Subcutaneous abdominal adipose tissue (tissue), 5 donors: ENCODE data around the gene SKAP1.

Source experiments
- H3K27ac ChIP-seq: one replicate; pipeline ENCODE4 v1.7.0; 2013; ENCODE audit warnings: low read depth, mild to moderate bottlenecking, inconsistent platforms, low read length, moderate library complexity
- H3K27me3 ChIP-seq, 5 donors: one replicate each; pipeline ENCODE4 v1.7.0; 2013; ENCODE audit warnings: low read length in 5 of 5, inconsistent platforms in 1 of 5; ENCODE audit not compliant: control insufficient read depth in 5 of 5, insufficient read depth in 4 of 5
- H3K36me3 ChIP-seq, 5 donors: one replicate each; pipeline ENCODE4 v1.7.0; 2013; ENCODE audit warnings: low read length in 5 of 5; ENCODE audit not compliant: control insufficient read depth in 5 of 5, insufficient read depth in 5 of 5
- H3K4me1 ChIP-seq, 5 donors: one replicate each; pipeline ENCODE4 v1.7.0; 2013; ENCODE audit warnings: low read length in 5 of 5, mild to moderate bottlenecking in 3 of 5, moderate library complexity in 1 of 5; ENCODE audit not compliant: control insufficient read depth in 5 of 5, insufficient read depth in 5 of 5
- H3K4me3 ChIP-seq, 5 donors: one replicate each; pipeline ENCODE4 v1.7.0; 2013; ENCODE audit warnings: low read length in 5 of 5, low read depth in 1 of 5
- H3K9ac ChIP-seq, 5 donors: one replicate each; pipeline ENCODE4 v1.7.0; 2013; ENCODE audit warnings: low read length in 5 of 5, mild to moderate bottlenecking in 4 of 5, moderate library complexity in 3 of 5
- H3K9me3 ChIP-seq, 5 donors: one replicate each; pipeline ENCODE4 v1.7.0; 2013; ENCODE audit warnings: low read length in 5 of 5; ENCODE audit not compliant: control insufficient read depth in 5 of 5
- donor health status: healthy.
- donor health status: healthy.
- donor health status: healthy.
- donor health status: healthy.
- donor health status: healthy.

SKAP1 gene

GRCh38 chr17:48234922-48235321, 195.1 kb downstream of the SKAP1 start:
- Histone ChIP-seq H3K4me3 (no peak overlapping the region), H3K4me1 (peaks cover 0 to 3% (median under 1%) of the 10 kb centered on the region in 5 donors), H3K36me3 (no peaks in the 10 kb centered on the region), H3K9ac (no peak overlapping the region), H3K27ac (no peak overlapping the region), H3K9me3 (no peaks in the 10 kb centered on the region), H3K27me3 (peaks cover 0 to 6% (median 3%) of the 10 kb centered on the region in 5 donors)

GRCh38 chr17:48231995-48232959, 197.7 kb downstream of the SKAP1 start:
- H3K4me3 ChIP-seq: no peak overlapping the region
- H3K9me3 ChIP-seq: no peaks in the 10 kb centered on the region
- H3K4me1 ChIP-seq: no peaks in the 10 kb centered on the region
- no peak overlapping the region for H3K9ac ChIP-seq
- H3K27ac ChIP-seq: no peak overlapping the region
- peaks cover 0 to 11% (median 3%) of the 10 kb centered on the region in 5 donors for H3K27me3 ChIP-seq
- no peaks in the 10 kb centered on the region for H3K36me3 ChIP-seq

GRCh38 chr17:48229936-48230335, 200.1 kb downstream of the SKAP1 start:
- Histone ChIP-seq H3K36me3 (no peaks in the 10 kb centered on the region), H3K27me3 (peaks cover 0 to 11% (median 7%) of the 10 kb centered on the region in 5 donors), H3K9me3 (no peaks in the 10 kb centered on the region), H3K9ac (no peak overlapping the region), H3K4me1 (no peaks in the 10 kb centered on the region), H3K27ac (no peak overlapping the region), H3K4me3 (no peak overlapping the region)

GRCh38 chr17:48228720-48229119, 201.3 kb downstream of the SKAP1 start:
- Histone ChIP-seq H3K9ac (no peak overlapping the region), H3K27me3 (peaks cover 0 to 11% (median 7%) of the 10 kb centered on the region in 5 donors)

GRCh38 chr17:48225725-48226567, 204.1 kb downstream of the SKAP1 start:
- Histone ChIP-seq H3K36me3 (no peaks in the 10 kb centered on the region), H3K9ac (no peak overlapping the region), H3K4me3 (no peak overlapping the region), H3K27ac (no peak overlapping the region), H3K27me3 (peaks cover 0 to 8% (median 5%) of the 10 kb centered on the region in 5 donors), H3K9me3 (no peaks in the 10 kb centered on the region), H3K4me1 (no peaks in the 10 kb centered on the region)

More at GRCh38 chr17:48228720-48229119, 201.3 kb downstream of the SKAP1 start:
- Histone ChIP-seq H3K4me1 (no peaks in the 10 kb centered on the region), H3K27ac (no peak overlapping the region), H3K36me3 (no peaks in the 10 kb centered on the region), H3K4me3 (no peak overlapping the region), H3K9me3 (no peaks in the 10 kb centered on the region)

- H3K4me1 ChIP-seq: no peaks in the 10 kb centered on the region
- H3K9ac ChIP-seq: no peak overlapping the region
- H3K4me3 ChIP-seq: no peak overlapping the region
- H3K27ac ChIP-seq: no peak overlapping the region
- H3K27me3 ChIP-seq: peaks cover 0 to 8% (median 5%) of the 10 kb centered on the region in 5 donors
- no peaks in the 10 kb centered on the region for H3K36me3 ChIP-seq
- no peaks in the 10 kb centered on the region for H3K9me3 ChIP-seq
These were observed 206.1 kb downstream of the SKAP1 start for GRCh38 chr17:48223945-48224344.

GRCh38 chr17:48219617-48220016, 210.4 kb downstream of the SKAP1 start:
- Histone ChIP-seq H3K36me3 (no peaks in the 10 kb centered on the region), H3K4me1 (no peaks in the 10 kb centered on the region), H3K9ac (no peak overlapping the region), H3K4me3 (no peak overlapping the region), H3K9me3 (no peaks in the 10 kb centered on the region), H3K27ac (no peak overlapping the region), H3K27me3 (peaks cover 0 to 3% (median 0%) of the 10 kb centered on the region in 5 donors)

GRCh38 chr17:48215583-48216139, 214.4 kb downstream of the SKAP1 start:
- Histone ChIP-seq H3K4me3 (no peak overlapping the region), H3K4me1 (no peaks in the 10 kb centered on the region), H3K27ac (no peak overlapping the region), H3K9ac (no peak overlapping the region), H3K36me3 (no peaks in the 10 kb centered on the region), H3K9me3 (no peaks in the 10 kb centered on the region), H3K27me3 (no peaks in the 10 kb centered on the region)

GRCh38 chr17:48213797-48214196, 216.2 kb downstream of the SKAP1 start:
- Histone ChIP-seq H3K27ac (no peak overlapping the region), H3K4me1 (no peaks in the 10 kb centered on the region), H3K9me3 (no peaks in the 10 kb centered on the region), H3K4me3 (no peak overlapping the region), H3K36me3 (no peaks in the 10 kb centered on the region), H3K27me3 (no peaks in the 10 kb centered on the region), H3K9ac (no peak overlapping the region)
